OCI-LY1 (cell line): ENCODE measurements around the gene PBX1.

ENCODE experiments used
- CTCF ChIP-seq: fragments of 200-600 bp; sonication (generic), shearing (Covaris generic); IDR thresholded peaks from 2 replicates; pipeline ENCODE4 v1.5.1; 2017; ENCODE audit warnings: mild to moderate bottlenecking, antibody characterized with exemption, low read length, moderate library complexity, mixed read lengths
- EZH2 ChIP-seq: fragments of 200-600 bp; sonication (generic), shearing (Covaris generic); IDR thresholded peaks from 2 replicates; pipeline ENCODE4 v1.8.0; 2017; ENCODE audit warnings: borderline replicate concordance, mixed run types, mild to moderate bottlenecking, antibody characterized with exemption, low read length, moderate library complexity, mixed read lengths

GRCh38 chr1:164637461-164638375 is 78.7 kb downstream of the PBX1 start:
- TF ChIP-seq EZH2 (no peak), CTCF (no peak)
